Osteoblast (primary cell): ENCODE data around the gene UBXN6. TPM values are rescaled to one million over a fixed set of nuclear protein-coding genes. Genes with fewer than 3 reads are reported as not detected.

Source experiments
- DNase-seq: peaks from one replicate; pipeline ENCODE4 v3.0.0; 2011; ENCODE audit warnings: low spot score, mixed read lengths; ENCODE audit not compliant: insufficient read length; ENCODE audit errors: missing footprints
- H2AFZ ChIP-seq: 2 replicates; pipeline ENCODE4 v1.6.0; 2011; ENCODE audit warnings: mild to moderate bottlenecking, low read length
- H3K27ac ChIP-seq: 2 replicates; pipeline ENCODE4 v1.5.1; 2011; ENCODE audit warnings: mild to moderate bottlenecking, low read depth, low read length, moderate library complexity
- H3K27me3 ChIP-seq: 2 replicates; pipeline ENCODE4 v1.6.0; 2012; ENCODE audit warnings: mild to moderate bottlenecking, control low read depth, inconsistent platforms, low read length, moderate library complexity; ENCODE audit not compliant: insufficient read depth
- H3K36me3 ChIP-seq: 2 replicates; pipeline ENCODE4 v1.5.1; 2011; ENCODE audit warnings: mild to moderate bottlenecking, low read length, control low read depth, moderate library complexity; ENCODE audit not compliant: insufficient read depth
- H3K4me1 ChIP-seq: 2 replicates; pipeline ENCODE4 v1.5.1; 2011; ENCODE audit warnings: mild to moderate bottlenecking, low read length, control low read depth, moderate library complexity; ENCODE audit not compliant: insufficient read depth
- H3K4me2 ChIP-seq: 2 replicates; pipeline ENCODE4 v1.6.0; 2011; ENCODE audit warnings: mild to moderate bottlenecking, low read length; ENCODE audit not compliant: insufficient read depth
- H3K4me3 ChIP-seq: fragments of 200-600 bp; sonication (generic); 3 replicates; pipeline ENCODE4 v1.5.1; 2012; ENCODE audit warnings: mild to moderate bottlenecking, low read length, inconsistent platforms; ENCODE audit not compliant: insufficient read depth
- H3K79me2 ChIP-seq: 2 replicates; pipeline ENCODE4 v1.6.0; 2012; ENCODE audit warnings: mild to moderate bottlenecking, low read length, control low read depth, inconsistent platforms; ENCODE audit not compliant: insufficient read depth
- H3K9me3 ChIP-seq: 2 replicates; pipeline ENCODE4 v1.5.1; 2011; ENCODE audit warnings: low read depth, low read length, control low read depth
- H4K20me1 ChIP-seq: 2 replicates; pipeline ENCODE4 v1.6.0; 2012; ENCODE audit warnings: mild to moderate bottlenecking, low read length, control low read depth; ENCODE audit not compliant: insufficient read depth
- CTCF ChIP-seq: IDR thresholded peaks from 2 replicates; pipeline ENCODE4 v1.5.1; 2011; ENCODE audit warnings: mild to moderate bottlenecking, low read depth, low read length, moderate library complexity; ENCODE audit errors: extremely low read depth
- total RNA-seq: library from RNA; depleted of rRNA; stranded (reverse); fragments of >200 nt; gene quantifications from 2 replicates; pipeline ENCODE4 v1.2.3, GENCODE V29; 2012

Gene UBXN6
- total RNA-seq, 1 donor, result 136 TPM

GRCh38 chr19:4430760-4431159, 26.8 kb downstream of the UBXN6 start:
- no peaks in the 10 kb centered on the region for H3K79me2 ChIP-seq
- H3K4me3 ChIP-seq, result no peak overlapping the region
- no peaks in the 10 kb centered on the region for H3K9me3 ChIP-seq
- peaks cover 13% of the 10 kb centered on the region for H3K36me3 ChIP-seq
- no peaks in the 10 kb centered on the region for H3K27me3 ChIP-seq
- H2AFZ ChIP-seq, result no peak overlapping the region
- no peak for DNase-seq
- TF ChIP-seq CTCF, result no peak
- H3K4me1 ChIP-seq, result peaks cover 6% of the 10 kb centered on the region
- H3K4me2 ChIP-seq, result no peak overlapping the region
- peaks cover 4% of the 10 kb centered on the region for H4K20me1 ChIP-seq
- no peak overlapping the region for H3K27ac ChIP-seq

- Histone ChIP-seq H4K20me1 (no peaks in the 10 kb centered on the region), H3K79me2 (no peaks in the 10 kb centered on the region), H3K4me3 (no peak overlapping the region), H3K9me3 (no peaks in the 10 kb centered on the region), H3K27me3 (no peaks in the 10 kb centered on the region), H2AFZ (no peak overlapping the region), H3K4me2 (no peak overlapping the region), H3K36me3 (peaks cover 13% of the 10 kb centered on the region), H3K4me1 (peaks cover 13% of the 10 kb centered on the region), H3K27ac (no peak overlapping the region)
- TF ChIP-seq CTCF, result no peak
- DNase-seq, result peak; percentile 82
Measured at GRCh38 chr19:4429771-4430171, 27.8 kb downstream of the UBXN6 start.

- no peak overlapping the region for H2AFZ ChIP-seq
- no peaks in the 10 kb centered on the region for H4K20me1 ChIP-seq
- H3K27ac ChIP-seq, result no peak overlapping the region
- no peaks in the 10 kb centered on the region for H3K9me3 ChIP-seq
- TF ChIP-seq CTCF, result no peak
- no peaks in the 10 kb centered on the region for H3K79me2 ChIP-seq
- peaks cover 13% of the 10 kb centered on the region for H3K4me1 ChIP-seq
- peaks cover 13% of the 10 kb centered on the region for H3K36me3 ChIP-seq
- no peak overlapping the region for H3K4me3 ChIP-seq
- H3K27me3 ChIP-seq, result no peaks in the 10 kb centered on the region
- H3K4me2 ChIP-seq, result no peak overlapping the region
- DNase-seq, result no peak
Measured at GRCh38 chr19:4429256-4429655, 28.3 kb downstream of the UBXN6 start.

- no peak overlapping the region for H3K27ac ChIP-seq
- DNase-seq, result peak; percentile 19
- no peak overlapping the region for H3K4me3 ChIP-seq
- TF ChIP-seq CTCF, result no peak
- H3K36me3 ChIP-seq, result peaks cover 16% of the 10 kb centered on the region
- no peak overlapping the region for H3K4me2 ChIP-seq
- H3K27me3 ChIP-seq, result no peaks in the 10 kb centered on the region
- H4K20me1 ChIP-seq, result no peaks in the 10 kb centered on the region
- H2AFZ ChIP-seq, result no peak overlapping the region
- H3K4me1 ChIP-seq, result peaks cover 13% of the 10 kb centered on the region
- no peaks in the 10 kb centered on the region for H3K79me2 ChIP-seq
- H3K9me3 ChIP-seq, result no peaks in the 10 kb centered on the region
Measured at GRCh38 chr19:4428326-4428975, 29.1 kb downstream of the UBXN6 start.
